Left ventricle myocardium superior (tissue), 1 donor: Measurements from ENCODE around the gene ATP6V1C2. TPM values are rescaled to one million over a fixed set of nuclear protein-coding genes. Genes with fewer than 3 reads are reported as not detected.
"Not testable (repeated sequence)": the region's sequence is repeated elsewhere in the genome, so short reads cannot be mapped to it uniquely, and the experiment has no call there.

Experiments
- ATAC-seq: fragments of 200-7000 bp; cut with Tn5 transposase; one replicate; pipeline ENCODE4 v1.9.1; 2020; ENCODE audit warnings: mild to moderate bottlenecking, moderate library complexity
- DNase-seq: peaks from one replicate; pipeline ENCODE4 v3.0.0-alpha.2; 2020
- intact Hi-C: fragments of 100-400 bp; cut with micrococcal nuclease; formaldehyde crosslinking; loops from one replicate; pipeline ENCODE4 v1.11.0; 2022
- total RNA-seq: library from RNA; stranded (reverse); fragmentation: NEBNext Ultra II Directional; extraction: Animal tissue kit (Norgen Biotek cat#: 25700); gene quantifications from one replicate; pipeline ENCODE4 v1.2.1, GENCODE V29; 2021
- donor health status: DM: no; HTN: yes; CAD: no; lungs with severe emphysema.

Gene ATP6V1C2
- total RNA-seq, 1 donor from 2014 or later, result 2.7 TPM

GRCh38 chr2:10800163-10800562, 78.7 kb downstream of the ATP6V1C2 start:
- ATAC-seq (no peak), DNase-seq (no peak)
- intact Hi-C loops, result no loop called here

- intact Hi-C loops, result no loop called here
- DNase-seq, result no peak
- no peak for ATAC-seq
These were observed 81.2 kb downstream of the ATP6V1C2 start for GRCh38 chr2:10802657-10803056.

DNA sequence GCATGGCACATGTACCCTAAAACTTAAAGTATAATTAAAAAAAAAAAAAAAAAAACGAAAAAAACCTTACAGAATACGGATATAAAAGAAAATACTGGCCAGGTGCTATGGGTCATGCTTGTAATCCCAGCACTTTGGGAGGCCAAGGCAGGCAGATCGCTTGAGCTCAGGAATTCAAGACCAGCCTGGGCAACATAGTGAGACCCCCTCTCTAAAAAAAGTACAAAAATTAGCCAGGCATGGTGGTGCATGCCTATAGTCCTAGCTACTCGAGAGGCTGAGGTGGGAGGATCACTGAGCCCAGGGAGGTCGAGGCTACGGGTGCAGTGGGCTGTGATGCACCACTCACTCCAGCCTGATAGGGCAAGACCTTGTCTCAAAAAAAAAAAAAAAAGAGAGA, 84.6 kb downstream of the ATP6V1C2 start:
- DNase-seq, intact Hi-C loops, ATAC-seq: not testable (repeated sequence)

DNA sequence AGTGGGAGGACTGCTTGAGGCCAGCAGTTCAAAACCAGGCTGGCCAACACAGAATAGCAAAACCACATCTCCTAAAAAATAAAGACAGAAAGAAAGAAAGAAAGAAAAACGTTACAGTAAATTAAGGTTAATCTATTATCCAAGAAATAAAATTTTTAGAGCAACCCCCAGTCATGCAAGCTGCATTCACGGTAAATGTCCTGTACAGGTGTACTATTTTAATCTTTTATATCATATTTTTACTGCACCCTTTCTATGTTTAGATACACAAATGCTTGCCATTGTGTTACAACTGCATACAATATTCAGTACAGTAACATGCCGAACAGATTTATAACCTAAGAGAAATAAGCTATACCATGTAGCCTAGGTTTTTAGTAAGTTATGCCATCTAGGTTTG, 85.1 kb downstream of the ATP6V1C2 start:
- intact Hi-C loops, result no loop called here
- DNase-seq (no peak), ATAC-seq (no peak)

DNA sequence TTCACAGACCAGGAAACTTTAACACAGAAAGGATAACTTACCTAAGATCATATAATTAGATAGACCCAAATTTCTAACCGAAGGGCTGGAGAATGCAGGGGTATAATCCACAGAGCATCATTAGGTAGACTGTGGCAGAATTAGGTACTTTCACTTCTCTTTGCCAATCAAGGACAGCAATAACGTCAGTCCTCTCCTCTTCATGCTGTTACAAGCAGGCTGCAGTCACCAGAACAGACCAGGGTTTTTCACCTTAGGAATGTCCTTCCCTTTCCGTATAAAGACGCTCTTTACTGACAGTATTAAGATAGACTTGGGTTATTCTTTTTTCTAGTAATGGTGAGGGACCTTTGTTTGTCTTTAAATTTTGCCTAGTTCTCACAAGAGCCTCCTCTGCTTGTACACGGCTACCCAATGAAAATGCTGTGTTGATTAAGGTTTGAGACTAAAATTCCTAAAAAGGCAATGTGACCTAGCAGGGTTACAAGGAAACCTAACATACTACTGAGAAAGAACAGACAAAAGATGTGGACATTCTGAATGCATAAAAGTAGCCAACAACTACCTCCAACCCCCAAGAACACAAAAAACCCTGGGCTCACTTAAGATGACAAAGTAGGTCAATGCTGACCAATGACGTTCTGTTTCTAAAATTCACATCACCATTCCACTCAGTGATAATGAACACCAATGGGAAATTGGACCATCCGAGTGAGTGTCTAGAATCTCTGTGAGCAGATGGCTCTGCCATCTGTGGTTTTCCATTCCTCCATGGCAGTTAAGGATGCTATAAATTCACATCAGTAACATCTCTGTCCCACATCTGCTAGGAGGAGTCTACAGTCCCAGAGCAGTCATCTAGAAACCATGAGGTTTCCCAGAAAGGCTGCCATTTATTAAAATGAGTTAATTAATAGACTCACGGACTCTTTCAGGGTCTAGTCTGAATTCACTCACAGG, 89.1 kb downstream of the ATP6V1C2 start:
- intact Hi-C loops, result no loop called here
- ATAC-seq, result no peak
- DNase-seq, result no peak

- intact Hi-C loops, result no loop called here
- no peak for ATAC-seq
- no peak for DNase-seq
These were observed 90.1 kb downstream of the ATP6V1C2 start for GRCh38 chr2:10811517-10811916.

DNA sequence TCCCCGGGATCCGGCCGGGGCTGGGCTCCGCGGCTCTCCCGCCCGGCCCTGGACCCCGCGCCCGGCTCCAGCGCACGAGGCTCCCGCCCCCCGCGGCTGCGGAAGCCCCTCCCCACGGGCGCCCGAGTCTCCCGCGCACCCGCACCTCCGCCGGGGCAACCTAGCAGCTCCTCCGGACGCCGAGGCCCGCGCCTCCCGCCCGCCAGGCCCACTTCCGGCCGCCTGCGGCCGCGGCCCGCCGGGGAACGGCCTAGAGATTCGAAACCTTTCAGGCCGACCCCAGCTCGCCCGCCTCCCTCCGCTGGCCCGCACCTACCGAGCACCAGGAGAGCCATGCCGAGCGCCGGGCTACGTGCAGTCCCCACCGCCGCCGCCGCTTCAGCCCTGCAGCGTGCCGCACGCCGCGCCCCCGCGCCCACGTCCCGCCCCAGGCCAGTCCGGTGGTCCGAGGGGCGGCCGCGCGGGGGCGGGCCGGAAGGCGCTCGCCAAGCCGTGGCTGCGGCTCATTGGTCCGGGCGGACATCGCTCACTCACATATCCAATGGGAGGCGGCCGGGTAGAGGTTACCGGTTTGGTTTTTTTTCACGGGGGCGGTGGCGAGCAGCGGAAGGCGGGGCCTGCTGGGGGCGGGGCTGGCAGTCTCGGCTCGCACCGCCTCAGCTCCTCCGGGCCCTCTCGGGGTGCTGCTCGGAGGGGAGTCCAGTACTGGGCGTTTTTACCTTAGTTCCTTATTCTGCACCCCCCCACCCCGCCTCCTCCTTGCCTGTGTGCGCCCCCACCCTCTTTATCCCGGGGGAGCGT, 91.1 kb downstream of the ATP6V1C2 start, which contains the start of gene PDIA6:
Gene PDIA6 (minus strand): TSS at position 424 of the 801 bp plus-strand sequence. CDS start 89 bp downstream, at position 335.
- ATAC-seq (peak; percentile 99), DNase-seq (peak; percentile 98)
- intact Hi-C loops, result no loop called here

GRCh38 chr2:10813163-10814138, 92.0 kb downstream of the ATP6V1C2 start:
- intact Hi-C loops, ATAC-seq: not testable (repeated sequence)

GRCh38 chr2:10814142-10814541, 92.7 kb downstream of the ATP6V1C2 start:
- DNase-seq (no peak), ATAC-seq (no peak)
- intact Hi-C loops, result no loop called here

More at GRCh38 chr2:10813163-10814138, 92.0 kb downstream of the ATP6V1C2 start:
- not testable (repeated sequence) for DNase-seq

DNA sequence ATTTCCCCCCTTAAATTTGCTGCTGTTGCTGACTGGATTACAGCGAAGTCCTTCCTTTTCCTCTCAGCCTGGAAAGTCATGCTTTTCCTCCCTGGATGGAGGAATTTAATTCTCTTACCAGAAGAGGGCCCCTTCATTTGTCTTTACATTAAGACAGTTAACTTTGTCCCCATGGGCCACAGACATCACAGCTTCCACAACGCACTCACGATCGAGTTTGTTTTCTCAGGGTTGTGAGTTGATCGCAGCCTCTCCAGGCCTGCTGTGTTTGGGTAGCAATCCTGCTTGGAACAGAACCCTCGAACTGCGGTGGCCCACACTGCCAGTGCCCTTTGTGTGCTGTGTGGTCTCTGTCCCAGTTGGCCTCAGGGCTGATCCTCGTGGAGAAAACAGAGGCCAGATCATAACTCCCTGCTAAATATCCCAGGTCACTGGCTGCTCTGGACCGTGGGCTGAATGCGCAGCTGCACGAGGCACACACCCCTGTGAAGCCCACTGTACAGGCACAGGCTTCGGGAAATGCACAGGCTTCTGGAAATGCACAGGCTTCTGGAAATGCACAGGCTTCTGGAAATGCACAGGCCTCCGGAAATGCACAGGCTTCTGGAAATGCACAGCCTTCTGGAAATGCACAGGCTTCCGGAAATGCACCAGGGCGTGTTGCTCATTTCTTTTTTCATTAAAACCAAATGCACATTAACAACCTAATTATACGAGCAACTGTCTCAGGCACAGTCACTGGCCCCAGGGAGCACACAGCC, 93.3 kb downstream of the ATP6V1C2 start:
- intact Hi-C loops, result no loop called here
- DNase-seq, result no peak
- ATAC-seq, result no peak

GRCh38 chr2:10817413-10817812, 96.0 kb downstream of the ATP6V1C2 start:
- intact Hi-C loops, result no loop called here
- DNase-seq, result no peak
- no peak for ATAC-seq

DNA sequence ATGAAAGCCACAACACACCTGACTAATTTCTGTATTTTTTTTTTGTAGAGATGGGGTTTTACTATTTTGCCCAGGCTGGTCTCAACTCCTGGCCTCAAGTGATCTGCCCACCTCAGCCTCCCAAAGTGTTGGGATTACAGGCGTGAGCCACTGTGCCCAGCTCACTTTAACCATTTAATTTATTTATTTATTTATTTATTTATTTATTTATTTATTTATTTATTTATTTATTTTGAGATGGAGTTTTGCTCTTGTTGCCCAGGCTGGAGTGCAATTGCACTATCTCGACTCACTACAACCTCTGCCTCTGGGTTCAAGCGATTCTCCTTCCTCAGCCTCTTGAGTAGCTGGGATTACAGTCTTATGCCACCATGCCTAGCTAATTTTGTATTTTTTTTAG, 96.9 kb downstream of the ATP6V1C2 start:
- DNase-seq, intact Hi-C loops, ATAC-seq: not testable (repeated sequence)

DNA sequence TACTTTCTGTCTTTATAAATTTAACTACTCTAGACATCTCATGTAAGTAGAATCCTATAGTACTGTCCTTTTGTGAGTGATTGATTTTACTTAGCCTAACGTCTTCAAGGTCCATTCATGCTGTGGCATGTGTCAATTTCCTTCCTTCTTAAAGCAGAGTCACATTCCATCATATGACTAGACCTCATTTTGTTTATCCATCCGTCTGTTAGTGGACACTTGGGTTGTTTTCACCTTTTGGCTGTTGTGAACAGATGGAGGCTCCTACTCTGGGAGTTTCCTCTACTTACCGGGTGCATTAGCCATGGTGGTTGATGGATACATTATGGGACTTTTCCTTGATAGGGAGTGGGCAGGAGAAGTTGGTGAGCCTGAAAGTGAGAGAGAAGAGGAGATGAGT, 97.6 kb downstream of the ATP6V1C2 start:
- DNase-seq, result no peak
- intact Hi-C loops, result no loop called here

GRCh38 chr2:10819714-10820314, 98.4 kb downstream of the ATP6V1C2 start:
- intact Hi-C loops, result no loop called here
- no peak for ATAC-seq
- DNase-seq, result no peak

More for the DNA sequence above, 97.6 kb downstream of the ATP6V1C2 start:
- no peak for ATAC-seq

- peak; percentile 77 for DNase-seq
- ATAC-seq, result peak; percentile 50
- intact Hi-C loops, result no loop called here
These were observed 99.1 kb downstream of the ATP6V1C2 start for GRCh38 chr2:10820562-10820961.

DNA sequence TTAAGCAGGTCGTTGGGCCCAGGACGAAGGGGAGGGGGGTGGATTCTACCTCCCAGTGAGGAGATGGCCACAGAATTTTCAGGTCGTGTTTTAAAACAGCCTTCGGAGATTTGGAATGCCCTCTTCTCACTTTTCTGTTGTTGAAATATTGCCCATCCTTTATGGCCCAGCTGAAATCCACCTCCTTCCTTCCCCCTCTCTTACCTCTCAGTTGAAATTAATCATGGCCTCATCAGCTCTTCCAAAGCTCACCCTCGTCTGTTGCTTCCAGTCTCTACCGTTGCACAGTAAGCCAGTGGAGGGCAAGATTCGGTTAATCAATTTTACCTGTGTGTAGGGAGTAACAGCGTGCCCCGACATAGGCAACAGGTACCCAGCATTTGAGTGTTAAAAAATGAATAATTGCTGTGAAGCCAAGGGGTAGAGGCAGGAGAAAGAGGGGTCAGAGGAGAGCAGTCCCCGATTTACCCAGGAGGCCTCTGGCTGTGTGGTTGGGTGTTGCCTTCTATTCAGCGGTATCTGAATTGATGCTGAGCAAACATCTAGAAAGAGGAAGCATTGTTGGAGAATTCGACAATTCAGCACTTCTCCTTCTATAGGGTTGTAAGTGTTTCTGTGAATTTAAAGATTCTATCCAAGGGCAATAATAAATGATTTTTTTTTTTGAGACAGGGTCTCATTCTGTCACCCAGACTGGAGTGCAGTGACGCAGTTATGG, 99.7 kb downstream of the ATP6V1C2 start:
- peak; percentile 44 for ATAC-seq
- DNase-seq, result no peak
- intact Hi-C loops, result no loop called here

DNA sequence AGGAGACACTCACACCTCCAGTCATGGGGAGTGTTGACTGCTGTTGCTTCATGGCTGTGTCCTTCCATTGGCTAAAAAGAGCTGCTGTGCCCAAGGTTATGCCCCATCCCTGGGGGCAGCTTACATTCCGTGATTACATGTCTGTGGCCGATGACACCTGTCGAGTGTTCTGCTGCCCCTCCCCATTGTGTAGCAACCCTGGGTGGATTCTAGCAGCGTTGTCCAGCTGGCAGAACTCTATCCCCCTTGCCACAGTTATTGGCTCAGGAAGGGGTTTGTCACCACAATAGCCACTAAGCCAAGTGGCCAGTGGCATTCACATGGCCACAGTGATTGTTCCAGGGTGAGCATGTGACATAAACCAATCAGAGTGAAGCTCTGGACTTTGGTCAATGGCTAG, 102.8 kb downstream of the ATP6V1C2 start:
- ATAC-seq (no peak), DNase-seq (no peak)
- intact Hi-C loops, result no loop called here
